DND-41 (cell line): ENCODE data around the gene SLC22A12.

ENCODE experiments used
- EZH2 ChIP-seq: IDR thresholded peaks from 3 replicates; pipeline ENCODE4 v1.6.1; 2012; ENCODE audit warnings: borderline replicate concordance, low read depth, mild to moderate bottlenecking, moderate library complexity, low read length, inconsistent platforms; ENCODE audit not compliant: severe bottlenecking
- TF ChIP-seq, protein P1 (sequence below): IDR thresholded peaks from 2 replicates; pipeline ENCODE4 v1.5.1; 2012; ENCODE audit warnings: borderline replicate concordance, low read length, moderate library complexity, mild to moderate bottlenecking; ENCODE audit not compliant: poor library complexity, severe bottlenecking; ENCODE audit errors: extremely low read depth

DNA sequence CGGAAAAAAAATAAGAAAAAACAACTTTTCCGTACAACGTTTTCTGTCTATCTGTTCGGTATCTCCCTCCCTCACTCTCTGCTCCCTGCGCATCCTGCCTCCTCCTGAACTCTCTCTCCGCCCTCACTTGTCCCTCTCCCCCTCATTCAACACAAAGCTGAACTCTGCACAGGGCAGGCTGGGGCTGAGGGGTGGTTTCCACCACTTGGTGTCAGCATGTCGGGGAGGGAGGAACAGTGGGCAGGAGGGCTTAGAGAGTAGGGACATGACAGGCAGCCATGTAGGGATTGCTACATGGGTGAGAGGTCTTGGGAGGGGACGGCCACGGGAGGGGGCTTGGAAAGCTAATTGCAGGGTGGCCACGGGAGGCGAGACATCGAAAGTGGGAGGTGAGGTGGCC, 17.6 kb downstream of the SLC22A12 start:
- TF ChIP-seq EZH2, result no peak
- TF ChIP-seq, protein P1, sequence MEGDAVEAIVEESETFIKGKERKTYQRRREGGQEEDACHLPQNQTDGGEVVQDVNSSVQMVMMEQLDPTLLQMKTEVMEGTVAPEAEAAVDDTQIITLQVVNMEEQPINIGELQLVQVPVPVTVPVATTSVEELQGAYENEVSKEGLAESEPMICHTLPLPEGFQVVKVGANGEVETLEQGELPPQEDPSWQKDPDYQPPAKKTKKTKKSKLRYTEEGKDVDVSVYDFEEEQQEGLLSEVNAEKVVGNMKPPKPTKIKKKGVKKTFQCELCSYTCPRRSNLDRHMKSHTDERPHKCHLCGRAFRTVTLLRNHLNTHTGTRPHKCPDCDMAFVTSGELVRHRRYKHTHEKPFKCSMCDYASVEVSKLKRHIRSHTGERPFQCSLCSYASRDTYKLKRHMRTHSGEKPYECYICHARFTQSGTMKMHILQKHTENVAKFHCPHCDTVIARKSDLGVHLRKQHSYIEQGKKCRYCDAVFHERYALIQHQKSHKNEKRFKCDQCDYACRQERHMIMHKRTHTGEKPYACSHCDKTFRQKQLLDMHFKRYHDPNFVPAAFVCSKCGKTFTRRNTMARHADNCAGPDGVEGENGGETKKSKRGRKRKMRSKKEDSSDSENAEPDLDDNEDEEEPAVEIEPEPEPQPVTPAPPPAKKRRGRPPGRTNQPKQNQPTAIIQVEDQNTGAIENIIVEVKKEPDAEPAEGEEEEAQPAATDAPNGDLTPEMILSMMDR, result no peak
